Activated T-helper 17 cell treated with anti-CD3 and anti-CD28 coated beads, Interleukin-2, amount 50 U/mL, for 72 hours (primary cell): ENCODE results near the gene SLC6A19. TPM values are rescaled to one million over a fixed set of nuclear protein-coding genes. Genes with fewer than 3 reads are reported as not detected.
A peak's percentile ranks its signal among the peaks of the same experiment; 100 is the strongest.
"Not testable (repeated sequence)": the region's sequence is repeated elsewhere in the genome, so short reads cannot be mapped to it uniquely, and the experiment has no call there.

ENCODE experiments used
- ATAC-seq: fragments of 150-1000 bp; cut with Tn5 transposase; replicated peaks from 2 replicates; pipeline ENCODE4 v1.10.0; 2021; ENCODE audit warnings: mild to moderate bottlenecking, moderate library complexity
- H3K27ac Mint-ChIP-seq: one replicate; pipeline ENCODE4 v1.8.0; 2022; ENCODE audit warnings: mixed read lengths
- H3K27me3 Mint-ChIP-seq: one replicate; pipeline ENCODE4 v1.8.0; 2022; ENCODE audit warnings: mixed read lengths
- H3K36me3 Mint-ChIP-seq: one replicate; pipeline ENCODE4 v1.8.0; 2022; ENCODE audit warnings: low read depth, mild to moderate bottlenecking, mixed read lengths
- H3K4me1 Mint-ChIP-seq: one replicate; pipeline ENCODE4 v1.8.0; 2022; ENCODE audit warnings: mixed read lengths
- H3K4me3 Mint-ChIP-seq: one replicate; pipeline ENCODE4 v1.8.0; 2022; ENCODE audit warnings: mild to moderate bottlenecking, mixed read lengths
- H3K9me3 Mint-ChIP-seq: one replicate; pipeline ENCODE4 v1.8.0; 2022; ENCODE audit warnings: mixed read lengths
- total RNA-seq, 2 donors: library from RNA; stranded (reverse); gene quantifications; one replicate each; pipeline ENCODE4 v1.2.3, GENCODE V29; 2022

SLC6A19 gene
- not detected for total RNA-seq

DNA sequence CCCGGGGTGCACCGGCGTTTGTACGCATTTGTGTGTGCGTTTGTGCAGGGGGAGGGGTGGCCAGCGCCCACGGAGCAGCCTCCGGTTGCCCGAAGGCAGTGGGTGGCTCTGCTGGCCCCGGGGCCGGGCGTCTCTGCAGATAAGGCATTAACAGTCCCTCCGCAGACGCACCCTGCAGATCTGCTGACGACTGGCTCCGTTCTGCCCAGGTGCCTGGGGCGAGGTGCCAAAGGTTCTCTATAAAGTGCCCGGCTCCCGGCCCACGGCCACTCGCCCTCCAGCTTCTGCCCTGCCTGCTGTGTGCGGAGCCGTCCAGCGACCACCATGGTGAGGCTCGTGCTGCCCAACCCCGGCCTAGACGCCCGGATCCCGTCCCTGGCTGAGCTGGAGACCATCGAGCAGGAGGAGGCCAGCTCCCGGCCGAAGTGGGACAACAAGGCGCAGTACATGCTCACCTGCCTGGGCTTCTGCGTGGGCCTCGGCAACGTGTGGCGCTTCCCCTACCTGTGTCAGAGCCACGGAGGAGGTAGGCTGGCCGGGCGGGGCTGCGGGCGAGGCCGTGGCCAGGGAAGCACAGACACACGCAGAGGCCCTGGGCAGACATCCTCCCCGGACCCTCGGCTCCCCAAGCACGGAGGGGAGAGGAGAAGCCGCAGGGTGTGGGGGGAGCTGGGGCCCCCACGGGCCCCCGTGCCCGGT is at the start of gene SLC6A19:
SLC6A19 (plus strand) TSS at position 269 of the 699 bp plus-strand sequence; CDS start at position 325, 56 bp downstream.
- ATAC-seq = no peak
- peaks cover 8% of the 10 kb centered on the region for H3K27me3 Mint-ChIP-seq
- H3K36me3 Mint-ChIP-seq = no peaks in the 10 kb centered on the region
- H3K9me3 Mint-ChIP-seq = no peaks in the 10 kb centered on the region
- H3K27ac Mint-ChIP-seq = no peak within 1 kb of the TSS
- H3K4me3 Mint-ChIP-seq = no peak within 1 kb of the TSS
- no peaks in the 10 kb centered on the region for H3K4me1 Mint-ChIP-seq

DNA sequence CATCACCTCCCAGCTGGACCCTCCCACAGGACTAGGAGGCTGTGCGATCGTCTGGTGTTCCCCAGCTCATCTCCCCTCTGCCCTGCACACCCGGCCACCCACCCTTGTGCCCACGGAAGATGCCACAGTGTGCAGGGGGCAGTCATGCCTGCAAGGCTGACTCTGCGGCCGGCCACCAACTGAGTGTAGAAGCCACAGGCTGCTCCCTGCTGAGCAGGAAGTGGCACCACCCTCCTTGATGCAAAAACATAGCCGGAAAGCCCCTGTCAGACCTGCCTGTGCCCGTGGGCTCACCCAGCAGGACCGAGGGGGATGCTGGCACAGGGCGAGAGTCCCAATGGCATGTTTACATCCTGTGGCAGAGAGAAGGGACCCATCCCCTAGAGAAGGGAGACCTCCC is 49.2 kb upstream of the SLC6A19 start:
- no peak overlapping the region for H3K27ac Mint-ChIP-seq
- peaks cover 18% of the 10 kb centered on the region for H3K27me3 Mint-ChIP-seq
- H3K4me3 Mint-ChIP-seq = no peak overlapping the region
- H3K9me3 Mint-ChIP-seq = no peaks in the 10 kb centered on the region
- ATAC-seq = peak; percentile 7
- H3K36me3 Mint-ChIP-seq = no peaks in the 10 kb centered on the region
- H3K4me1 Mint-ChIP-seq = peaks cover 8% of the 10 kb centered on the region

DNA sequence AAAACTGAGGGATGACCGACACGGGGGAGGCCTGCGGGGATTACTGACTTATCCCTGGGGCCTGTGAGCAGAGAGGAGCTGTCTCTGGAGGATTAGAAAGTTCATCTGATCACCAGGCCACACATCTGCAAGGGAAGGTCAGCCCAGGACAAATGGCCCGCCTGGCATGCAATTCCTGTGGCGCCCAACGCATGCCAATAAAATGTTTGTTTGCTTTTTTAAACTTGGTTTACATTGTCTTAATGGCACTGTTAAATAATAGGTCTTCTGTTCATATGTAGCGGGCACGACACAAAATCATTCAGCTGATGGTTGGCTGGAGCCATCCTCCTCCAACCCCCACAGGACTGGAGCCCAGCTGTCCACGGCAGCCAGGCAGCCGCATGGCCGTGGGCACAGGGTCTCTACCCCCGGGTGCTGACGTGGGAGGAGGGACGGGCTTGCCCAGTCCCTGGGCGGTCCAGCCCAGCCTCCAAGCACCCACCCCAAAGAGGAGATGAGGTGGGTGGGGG is 48.6 kb upstream of the SLC6A19 start:
- H3K4me1 Mint-ChIP-seq = peaks cover 14% of the 10 kb centered on the region
- H3K4me3 Mint-ChIP-seq = no peak overlapping the region
- no peak for ATAC-seq
- peaks cover 5% of the 10 kb centered on the region for H3K9me3 Mint-ChIP-seq
- no peaks in the 10 kb centered on the region for H3K36me3 Mint-ChIP-seq
- H3K27me3 Mint-ChIP-seq = peaks cover 25% of the 10 kb centered on the region
- no peak overlapping the region for H3K27ac Mint-ChIP-seq

DNA sequence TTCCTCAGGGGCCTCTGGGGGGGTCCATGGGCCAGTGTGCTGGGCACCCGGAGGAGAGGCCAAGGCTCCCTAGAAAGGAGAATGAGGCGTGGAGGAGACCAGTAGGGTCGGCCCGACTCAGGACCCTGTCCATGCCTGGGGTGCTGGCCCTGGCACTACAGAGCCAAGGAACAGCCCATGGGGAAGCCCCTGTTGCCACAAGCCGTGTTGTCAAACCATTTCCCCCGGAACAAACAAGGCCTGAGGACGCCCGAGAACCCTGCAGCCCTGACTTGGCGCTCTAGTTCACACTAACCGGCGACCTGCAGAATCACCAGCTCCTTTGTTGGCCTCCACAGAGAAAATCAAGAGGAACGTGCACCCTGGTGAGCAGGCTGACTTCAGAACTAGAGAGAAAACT is 48.0 kb upstream of the SLC6A19 start:
- Mint-ChIP-seq H3K36me3 (no peaks in the 10 kb centered on the region), H3K27ac (no peak overlapping the region), H3K27me3 (peaks cover 27% of the 10 kb centered on the region), H3K4me1 (peaks cover 15% of the 10 kb centered on the region), H3K4me3 (no peak overlapping the region), H3K9me3 (peaks cover 5% of the 10 kb centered on the region)
- no peak for ATAC-seq

DNA sequence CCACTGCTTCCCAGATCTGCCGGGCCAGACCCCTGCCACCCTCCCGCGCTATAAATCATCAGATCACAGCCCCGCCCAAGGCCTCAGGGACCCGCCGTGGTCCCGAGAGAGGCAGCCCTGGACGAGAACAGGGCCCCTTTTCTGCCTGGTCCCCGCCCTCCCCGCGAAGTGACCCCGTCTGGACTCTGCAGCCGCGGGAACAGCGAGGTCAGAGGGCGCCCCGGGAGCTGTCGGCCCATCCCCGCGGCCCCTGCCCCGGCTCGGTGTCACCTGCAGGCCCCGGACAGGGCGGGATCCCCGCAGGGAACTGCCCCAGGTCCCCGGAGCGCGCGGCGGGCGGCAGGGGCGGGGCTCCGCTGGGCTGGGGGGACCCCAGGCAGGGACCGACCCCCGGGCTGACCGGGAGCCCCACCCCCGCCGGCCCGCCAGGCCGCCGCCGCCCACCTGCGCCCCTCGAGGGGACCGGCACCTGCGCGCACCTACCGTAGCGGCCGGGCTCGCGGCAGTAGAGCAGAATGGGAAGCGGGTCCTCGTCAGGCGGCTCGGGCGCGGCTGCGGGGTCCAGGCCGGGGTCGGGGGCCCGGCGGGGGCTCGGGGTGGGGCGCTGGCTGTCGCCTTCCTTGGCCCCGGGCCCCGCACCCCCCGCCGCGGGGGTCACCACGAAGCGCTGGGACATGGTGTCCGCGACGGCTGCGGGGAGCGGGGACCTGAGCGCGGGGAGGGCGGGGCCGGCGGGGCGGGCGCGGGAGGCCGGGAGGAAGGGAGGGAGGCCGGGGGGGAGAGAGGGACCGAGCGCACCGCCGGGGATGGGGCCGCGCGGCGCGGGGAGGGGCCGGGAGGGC is 46.0 kb upstream of the SLC6A19 start:
- no peak for ATAC-seq
- H3K4me3 Mint-ChIP-seq = no peak overlapping the region

DNA sequence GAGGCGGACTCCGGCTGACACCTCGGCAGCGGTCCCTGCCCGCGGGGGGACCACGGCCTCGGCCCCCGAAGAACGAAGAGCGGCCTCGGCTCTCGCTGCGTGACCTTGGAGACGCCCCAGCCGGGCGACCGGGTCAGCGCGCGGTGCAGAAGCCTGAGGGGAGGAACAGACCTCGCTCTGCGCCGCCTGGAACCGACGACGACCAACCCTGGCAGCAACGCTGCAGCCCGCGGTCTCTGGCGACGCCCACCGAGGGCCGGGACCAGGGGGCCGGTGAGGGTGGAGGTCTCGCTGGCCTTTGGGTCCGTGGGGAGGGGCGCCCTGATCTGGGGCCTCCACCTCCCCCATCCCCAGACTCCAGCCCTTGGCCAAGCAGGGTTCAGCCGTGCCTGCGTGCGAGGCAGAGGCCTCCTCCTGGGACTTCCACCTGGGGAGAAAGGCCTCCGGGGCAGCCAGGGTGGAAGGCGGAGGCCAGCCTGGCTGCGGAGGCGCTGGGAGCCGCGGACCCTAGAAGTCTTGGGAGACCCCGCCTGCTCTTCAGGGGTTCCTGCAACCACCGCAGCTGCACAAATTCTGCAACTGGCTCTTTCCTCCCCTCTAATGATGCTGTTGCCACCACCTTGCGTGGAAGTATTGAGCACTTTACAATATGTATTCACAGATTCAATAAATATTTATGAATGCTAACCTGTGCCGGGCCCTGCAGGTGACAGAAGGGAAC is 45.2 kb upstream of the SLC6A19 start:
- no peak overlapping the region for H3K4me3 Mint-ChIP-seq
- H3K4me1 Mint-ChIP-seq = peaks cover 15% of the 10 kb centered on the region
- no peak for ATAC-seq
- H3K9me3 Mint-ChIP-seq = peaks cover 5% of the 10 kb centered on the region
- no peaks in the 10 kb centered on the region for H3K36me3 Mint-ChIP-seq
- H3K27me3 Mint-ChIP-seq = peaks cover 43% of the 10 kb centered on the region
- no peak overlapping the region for H3K27ac Mint-ChIP-seq

More for the DNA sequence above, 46.0 kb upstream of the SLC6A19 start:
- H3K27me3 Mint-ChIP-seq = peaks cover 43% of the 10 kb centered on the region
- no peaks in the 10 kb centered on the region for H3K36me3 Mint-ChIP-seq
- H3K9me3 Mint-ChIP-seq = peaks cover 5% of the 10 kb centered on the region
- peaks cover 15% of the 10 kb centered on the region for H3K4me1 Mint-ChIP-seq
- no peak overlapping the region for H3K27ac Mint-ChIP-seq

DNA sequence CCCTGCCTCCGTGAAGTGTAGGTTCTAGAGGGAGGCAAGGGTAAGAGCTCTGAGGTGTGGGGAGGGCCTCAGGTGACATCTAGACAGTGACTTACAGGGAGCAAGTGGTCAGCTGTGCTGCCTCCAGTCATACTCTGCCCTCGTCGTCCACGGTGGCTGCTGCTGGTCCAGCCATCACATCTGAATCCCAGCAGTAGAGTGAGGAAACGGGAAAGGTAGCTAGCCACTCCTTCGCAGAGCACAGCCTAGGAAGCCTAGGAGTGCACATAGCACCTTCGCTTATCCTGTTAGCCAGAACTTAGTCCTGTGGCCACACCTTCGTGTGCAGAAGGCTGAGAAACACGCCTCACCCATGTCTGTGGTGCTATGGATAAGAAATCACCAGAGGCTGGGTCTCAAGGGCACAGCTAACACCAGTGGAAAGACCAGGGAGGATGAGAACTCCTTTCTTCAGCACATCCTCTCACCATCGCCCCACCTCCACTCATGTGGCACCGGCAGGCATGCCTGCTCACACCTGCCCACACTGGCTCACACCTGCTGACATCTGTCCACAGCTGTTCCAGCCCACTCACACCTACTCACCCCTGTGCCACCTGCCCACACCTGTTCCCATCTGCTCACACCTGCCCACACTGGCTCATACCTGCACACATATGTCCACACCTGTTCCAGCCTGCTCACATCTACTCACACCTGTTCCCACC is 44.5 kb upstream of the SLC6A19 start:
- no peaks in the 10 kb centered on the region for H3K36me3 Mint-ChIP-seq
- H3K27ac Mint-ChIP-seq = no peak overlapping the region
- H3K4me1 Mint-ChIP-seq = peaks cover 15% of the 10 kb centered on the region
- H3K27me3 Mint-ChIP-seq = peaks cover 43% of the 10 kb centered on the region
- no peak overlapping the region for H3K4me3 Mint-ChIP-seq
- ATAC-seq = no peak
- H3K9me3 Mint-ChIP-seq = peaks cover 5% of the 10 kb centered on the region

DNA sequence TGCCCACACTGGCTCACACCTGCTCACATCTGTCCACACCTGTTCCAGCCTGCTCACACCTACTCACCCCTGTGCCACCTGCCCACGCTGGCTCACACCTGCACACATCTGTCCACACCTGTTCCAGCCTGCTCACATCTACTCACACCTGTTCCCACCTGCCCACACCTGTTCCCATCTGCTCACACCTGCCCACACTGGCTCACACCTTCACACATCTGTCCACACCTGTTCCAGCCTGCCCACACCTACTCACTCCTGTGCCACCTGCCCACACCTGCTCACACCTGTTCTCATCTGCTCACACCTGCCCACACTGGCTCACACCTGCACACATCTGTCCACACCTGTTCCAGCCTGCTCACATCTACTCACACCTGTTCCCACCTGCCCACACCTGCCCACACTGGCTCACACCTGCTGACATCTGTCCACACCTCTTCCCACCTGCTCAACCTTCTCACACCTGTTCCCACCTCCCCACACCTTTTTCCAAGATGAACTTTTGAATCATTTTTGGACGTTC is 43.9 kb upstream of the SLC6A19 start:
- Mint-ChIP-seq H3K4me1 (peaks cover 15% of the 10 kb centered on the region), H3K4me3 (peak overlapping the region; percentile 14), H3K27me3 (peaks cover 43% of the 10 kb centered on the region)
- H3K36me3 Mint-ChIP-seq, ATAC-seq, H3K9me3 Mint-ChIP-seq, H3K27ac Mint-ChIP-seq: not testable (repeated sequence)

DNA sequence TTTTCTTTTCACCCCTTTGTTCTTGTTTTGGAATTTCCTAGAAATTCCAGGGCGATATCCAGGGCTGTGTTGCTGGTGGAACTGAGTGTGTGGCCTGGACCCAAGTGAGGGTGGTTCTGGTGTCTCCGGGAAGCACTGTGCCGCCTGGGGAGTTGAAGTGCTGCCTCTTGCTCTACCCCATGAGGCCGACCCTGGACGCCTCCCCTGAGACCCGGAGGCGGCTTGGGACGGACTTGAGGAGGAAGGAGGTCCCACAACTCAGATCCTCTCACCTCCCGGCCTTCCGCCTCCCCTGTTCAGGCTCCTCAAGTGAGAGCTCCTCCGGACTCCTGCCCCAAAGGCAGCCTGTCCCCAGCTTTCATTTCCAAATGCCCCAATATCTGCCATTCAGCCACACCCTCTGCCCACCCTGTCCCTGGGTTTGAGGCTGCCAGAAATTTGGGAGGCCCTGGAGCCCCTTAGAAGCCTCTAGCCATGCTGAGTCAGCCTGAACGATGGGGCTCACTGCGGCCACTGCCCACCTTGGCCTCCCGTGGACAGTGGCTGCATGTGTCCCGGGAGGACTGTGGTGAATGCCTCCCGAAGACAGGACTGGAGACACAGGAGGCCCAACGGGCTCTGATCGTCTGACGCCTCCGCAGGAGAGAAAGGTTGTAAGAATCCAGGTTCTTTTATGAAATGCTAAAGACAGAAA is 42.6 kb upstream of the SLC6A19 start:
- H3K4me3 Mint-ChIP-seq = no peak overlapping the region
- peaks cover 5% of the 10 kb centered on the region for H3K9me3 Mint-ChIP-seq
- H3K4me1 Mint-ChIP-seq = peaks cover 14% of the 10 kb centered on the region
- H3K27me3 Mint-ChIP-seq = peaks cover 39% of the 10 kb centered on the region
- no peak overlapping the region for H3K27ac Mint-ChIP-seq
- H3K36me3 Mint-ChIP-seq = no peaks in the 10 kb centered on the region
- ATAC-seq = no peak

DNA sequence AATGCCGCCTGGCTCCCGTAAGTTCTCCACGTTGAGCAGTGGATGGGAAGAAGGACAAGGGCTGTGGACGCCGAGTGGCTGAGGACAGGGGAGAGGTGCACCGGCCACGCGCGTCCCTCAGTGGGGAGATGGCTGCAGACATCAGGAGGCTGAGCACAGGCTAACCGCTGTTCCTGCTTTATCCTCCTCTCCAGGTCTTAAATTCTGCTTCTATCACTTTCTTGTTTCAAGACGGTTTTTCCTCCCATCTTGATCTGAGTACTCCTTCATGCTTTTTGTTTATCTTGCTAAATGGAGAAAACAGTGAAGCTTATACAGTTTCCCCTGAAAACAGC is 42.1 kb upstream of the SLC6A19 start:
- no peak for ATAC-seq
- Mint-ChIP-seq H3K27me3 (peaks cover 36% of the 10 kb centered on the region), H3K36me3 (no peaks in the 10 kb centered on the region), H3K4me1 (peaks cover 9% of the 10 kb centered on the region), H3K27ac (no peak overlapping the region), H3K4me3 (no peak overlapping the region), H3K9me3 (peaks cover 5% of the 10 kb centered on the region)

DNA sequence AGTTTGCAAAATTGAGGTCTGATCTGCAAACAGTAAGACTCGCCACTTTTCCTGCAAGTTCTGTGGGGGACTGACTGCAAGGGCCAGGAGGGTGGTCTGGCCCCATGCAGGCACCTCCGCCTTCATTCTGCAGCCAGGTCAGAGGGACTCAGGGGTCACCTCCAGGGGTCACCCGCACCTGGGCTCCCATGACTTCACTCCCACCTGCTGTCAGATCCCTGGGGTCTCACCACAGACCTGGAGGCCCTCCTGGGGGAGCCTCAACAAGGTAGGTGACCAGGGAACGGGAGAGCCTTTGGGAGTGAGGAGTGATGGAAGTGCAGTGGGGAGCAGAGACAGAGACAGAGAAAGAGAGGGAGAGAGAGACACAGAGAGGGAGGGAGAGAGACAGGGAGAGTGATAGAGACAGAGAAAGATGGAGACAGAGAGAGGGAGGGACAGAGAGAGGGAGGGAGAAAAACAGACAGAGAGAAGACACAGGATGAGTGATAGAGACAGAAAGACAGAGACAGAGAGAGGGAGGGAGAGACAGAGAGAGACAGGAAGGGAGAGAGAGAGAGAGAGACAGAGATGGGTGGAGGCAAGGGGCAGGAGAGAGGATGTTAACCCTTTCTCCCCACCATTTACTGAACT is 41.5 kb upstream of the SLC6A19 start:
- no peaks in the 10 kb centered on the region for H3K36me3 Mint-ChIP-seq
- H3K27ac Mint-ChIP-seq = no peak overlapping the region
- peaks cover 7% of the 10 kb centered on the region for H3K4me1 Mint-ChIP-seq
- H3K27me3 Mint-ChIP-seq = peaks cover 38% of the 10 kb centered on the region
- no peak for ATAC-seq
- no peak overlapping the region for H3K4me3 Mint-ChIP-seq
- H3K9me3 Mint-ChIP-seq = peaks cover 5% of the 10 kb centered on the region

DNA sequence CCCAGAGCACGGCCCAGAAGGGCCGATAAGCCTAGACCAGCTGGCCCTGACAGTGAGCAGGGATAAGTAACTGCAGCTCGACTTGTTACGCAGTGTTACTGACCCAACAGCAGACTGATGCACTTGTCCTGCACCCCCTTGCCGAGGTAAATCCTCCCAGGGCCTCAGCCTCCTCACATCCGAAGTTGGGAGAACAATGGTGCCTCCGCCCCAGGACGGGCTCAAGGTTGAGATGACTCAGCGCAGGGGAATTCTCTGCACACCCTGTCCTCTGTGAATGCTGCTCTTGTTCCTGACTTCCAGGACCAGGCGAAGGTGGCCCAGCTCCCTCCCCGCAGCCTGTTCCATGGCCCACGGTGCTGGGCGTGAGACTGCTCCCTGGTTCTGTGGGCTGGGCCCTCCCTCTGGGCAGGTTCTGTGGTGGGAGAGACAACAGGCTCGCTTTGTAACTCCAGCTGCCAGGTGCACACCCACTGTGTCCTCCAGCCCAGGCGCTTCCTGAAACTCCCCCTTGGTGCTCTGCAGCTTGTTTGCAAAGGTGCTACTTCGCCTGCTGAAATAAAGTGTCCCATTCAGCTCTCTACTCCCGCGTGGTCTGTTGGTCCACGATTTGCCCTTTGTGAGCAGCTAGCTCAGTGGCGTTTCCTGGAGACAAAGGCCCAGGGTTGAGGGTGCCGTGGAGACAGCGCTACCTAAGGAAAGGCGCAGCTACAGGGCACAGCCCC is 40.1 kb upstream of the SLC6A19 start:
- H3K4me3 Mint-ChIP-seq = no peak overlapping the region
- no peak for ATAC-seq
- no peaks in the 10 kb centered on the region for H3K36me3 Mint-ChIP-seq
- H3K27ac Mint-ChIP-seq = no peak overlapping the region
- peaks cover 7% of the 10 kb centered on the region for H3K4me1 Mint-ChIP-seq
- H3K9me3 Mint-ChIP-seq = peaks cover 5% of the 10 kb centered on the region
- H3K27me3 Mint-ChIP-seq = peaks cover 43% of the 10 kb centered on the region

DNA sequence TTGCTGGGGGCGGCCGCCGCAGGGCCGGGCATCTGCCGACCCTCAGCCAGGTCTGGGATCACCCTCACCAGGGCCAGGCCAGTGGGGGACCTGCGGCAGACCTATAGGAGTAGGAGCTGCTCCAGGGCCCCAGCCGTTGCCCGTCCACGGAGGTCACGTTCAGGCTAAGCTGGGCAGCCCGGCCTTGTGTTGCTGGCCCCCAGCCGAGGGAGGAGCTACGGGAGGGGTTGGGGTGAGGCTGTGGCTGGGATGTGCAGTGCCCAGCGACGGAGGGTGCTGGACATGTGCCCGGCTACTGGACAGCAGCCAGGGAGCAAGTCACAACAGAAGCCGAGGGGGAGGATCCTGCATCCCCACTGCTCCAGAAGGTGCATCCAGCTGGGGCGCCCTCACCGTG is 39.6 kb upstream of the SLC6A19 start:
- Mint-ChIP-seq H3K36me3 (no peaks in the 10 kb centered on the region), H3K9me3 (peaks cover 5% of the 10 kb centered on the region), H3K4me1 (peaks cover 7% of the 10 kb centered on the region), H3K4me3 (no peak overlapping the region), H3K27me3 (peaks cover 49% of the 10 kb centered on the region), H3K27ac (no peak overlapping the region)
- no peak for ATAC-seq
